ENCODE measurements around the gene LRP10.

Gene LRP10

DNA sequence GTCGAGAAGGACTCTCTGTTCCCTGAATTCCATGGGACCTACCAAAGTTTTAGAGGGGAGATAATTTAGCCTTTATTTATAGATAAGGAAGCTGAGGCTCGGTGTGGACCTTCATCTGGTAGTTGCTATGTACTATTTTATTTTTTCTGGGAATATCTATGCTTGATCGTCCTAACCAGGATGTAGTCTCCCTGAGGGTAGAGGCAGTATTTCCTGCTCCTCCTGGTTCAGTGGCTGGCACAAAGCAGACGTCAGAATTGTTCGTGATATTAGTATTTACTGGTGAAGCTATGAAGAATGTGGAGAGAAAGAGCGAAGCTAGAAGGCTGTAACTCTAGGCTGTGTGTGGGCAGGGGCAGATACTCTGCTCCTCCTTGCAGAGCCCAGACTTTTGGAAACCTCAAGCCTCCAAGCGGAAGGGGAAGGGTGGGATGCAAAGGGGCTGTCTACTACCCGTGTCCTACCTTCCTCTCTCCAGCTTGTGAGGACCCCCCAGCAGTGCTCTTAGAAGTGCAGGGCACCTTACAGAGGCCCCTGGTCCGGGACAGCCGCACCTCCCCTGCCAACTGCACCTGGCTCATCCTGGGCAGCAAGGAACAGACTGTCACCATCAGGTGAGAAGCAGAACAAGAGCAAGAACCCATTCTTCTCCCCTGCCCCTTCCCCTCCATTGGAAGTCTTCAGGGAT lies 1.4 kb downstream of the LRP10 start:
- TF ChIP-seq, protein P1, sequence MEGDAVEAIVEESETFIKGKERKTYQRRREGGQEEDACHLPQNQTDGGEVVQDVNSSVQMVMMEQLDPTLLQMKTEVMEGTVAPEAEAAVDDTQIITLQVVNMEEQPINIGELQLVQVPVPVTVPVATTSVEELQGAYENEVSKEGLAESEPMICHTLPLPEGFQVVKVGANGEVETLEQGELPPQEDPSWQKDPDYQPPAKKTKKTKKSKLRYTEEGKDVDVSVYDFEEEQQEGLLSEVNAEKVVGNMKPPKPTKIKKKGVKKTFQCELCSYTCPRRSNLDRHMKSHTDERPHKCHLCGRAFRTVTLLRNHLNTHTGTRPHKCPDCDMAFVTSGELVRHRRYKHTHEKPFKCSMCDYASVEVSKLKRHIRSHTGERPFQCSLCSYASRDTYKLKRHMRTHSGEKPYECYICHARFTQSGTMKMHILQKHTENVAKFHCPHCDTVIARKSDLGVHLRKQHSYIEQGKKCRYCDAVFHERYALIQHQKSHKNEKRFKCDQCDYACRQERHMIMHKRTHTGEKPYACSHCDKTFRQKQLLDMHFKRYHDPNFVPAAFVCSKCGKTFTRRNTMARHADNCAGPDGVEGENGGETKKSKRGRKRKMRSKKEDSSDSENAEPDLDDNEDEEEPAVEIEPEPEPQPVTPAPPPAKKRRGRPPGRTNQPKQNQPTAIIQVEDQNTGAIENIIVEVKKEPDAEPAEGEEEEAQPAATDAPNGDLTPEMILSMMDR (IDR thresholded peaks at IDR 0.05; ENCODE audit: low read depth, low read length, missing control alignments): no peak

DNA sequence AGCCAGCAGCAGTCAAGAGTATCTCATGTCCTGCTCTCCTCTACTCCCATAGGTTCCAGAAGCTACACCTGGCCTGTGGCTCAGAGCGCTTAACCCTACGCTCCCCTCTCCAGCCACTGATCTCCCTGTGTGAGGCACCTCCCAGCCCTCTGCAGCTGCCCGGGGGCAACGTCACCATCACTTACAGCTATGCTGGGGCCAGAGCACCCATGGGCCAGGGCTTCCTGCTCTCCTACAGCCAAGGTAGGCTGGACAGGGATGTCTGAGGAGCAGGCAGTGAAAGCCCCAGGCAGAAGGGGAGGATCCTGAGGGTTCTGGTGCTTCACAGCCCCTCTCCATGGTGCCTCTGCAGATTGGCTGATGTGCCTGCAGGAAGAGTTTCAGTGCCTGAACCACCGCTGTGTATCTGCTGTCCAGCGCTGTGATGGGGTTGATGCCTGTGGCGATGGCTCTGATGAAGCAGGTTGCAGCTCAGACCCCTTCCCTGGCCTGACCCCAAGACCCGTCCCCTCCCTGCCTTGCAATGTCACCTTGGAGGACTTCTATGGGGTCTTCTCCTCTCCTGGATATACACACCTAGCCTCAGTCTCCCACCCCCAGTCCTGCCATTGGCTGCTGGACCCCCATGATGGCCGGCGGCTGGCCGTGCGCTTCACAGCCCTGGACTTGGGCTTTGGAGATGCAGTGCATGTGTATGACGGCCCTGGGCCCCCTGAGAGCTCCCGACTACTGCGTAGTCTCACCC lies 3.6 kb downstream of the LRP10 start:
- TF ChIP-seq, protein P1 (IDR thresholded peaks at IDR 0.05; ENCODE audit: low read depth, low read length, missing control alignments): no peak
- H3K4me3 ChIP-seq (replicated peaks; ENCODE audit: low read depth, low read length): no peak overlapping the region
- DNase-seq (ENCODE audit: extremely low read depth, low read depth): no peak

More for the DNA sequence above, 1.4 kb downstream of the LRP10 start:
- DNase-seq (ENCODE audit: extremely low read depth, low read depth): no peak
- H3K4me3 ChIP-seq (replicated peaks; ENCODE audit: low read depth, low read length): peak overlapping the region; percentile 71

DNA sequence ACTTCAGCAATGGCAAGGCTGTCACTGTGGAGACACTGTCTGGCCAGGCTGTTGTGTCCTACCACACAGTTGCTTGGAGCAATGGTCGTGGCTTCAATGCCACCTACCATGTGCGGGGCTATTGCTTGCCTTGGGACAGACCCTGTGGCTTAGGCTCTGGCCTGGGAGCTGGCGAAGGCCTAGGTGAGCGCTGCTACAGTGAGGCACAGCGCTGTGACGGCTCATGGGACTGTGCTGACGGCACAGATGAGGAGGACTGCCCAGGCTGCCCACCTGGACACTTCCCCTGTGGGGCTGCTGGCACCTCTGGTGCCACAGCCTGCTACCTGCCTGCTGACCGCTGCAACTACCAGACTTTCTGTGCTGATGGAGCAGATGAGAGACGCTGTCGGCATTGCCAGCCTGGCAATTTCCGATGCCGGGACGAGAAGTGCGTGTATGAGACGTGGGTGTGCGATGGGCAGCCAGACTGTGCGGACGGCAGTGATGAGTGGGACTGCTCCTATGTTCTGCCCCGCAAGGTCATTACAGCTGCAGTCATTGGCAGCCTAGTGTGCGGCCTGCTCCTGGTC lies 4.3 kb downstream of the LRP10 start:
- TF ChIP-seq, protein P1 (IDR thresholded peaks at IDR 0.05; ENCODE audit: low read depth, low read length, missing control alignments): no peak
- no peak for DNase-seq (ENCODE audit: extremely low read depth, low read depth)
- no peak overlapping the region for H3K4me3 ChIP-seq (replicated peaks; ENCODE audit: low read depth, low read length)

DNA sequence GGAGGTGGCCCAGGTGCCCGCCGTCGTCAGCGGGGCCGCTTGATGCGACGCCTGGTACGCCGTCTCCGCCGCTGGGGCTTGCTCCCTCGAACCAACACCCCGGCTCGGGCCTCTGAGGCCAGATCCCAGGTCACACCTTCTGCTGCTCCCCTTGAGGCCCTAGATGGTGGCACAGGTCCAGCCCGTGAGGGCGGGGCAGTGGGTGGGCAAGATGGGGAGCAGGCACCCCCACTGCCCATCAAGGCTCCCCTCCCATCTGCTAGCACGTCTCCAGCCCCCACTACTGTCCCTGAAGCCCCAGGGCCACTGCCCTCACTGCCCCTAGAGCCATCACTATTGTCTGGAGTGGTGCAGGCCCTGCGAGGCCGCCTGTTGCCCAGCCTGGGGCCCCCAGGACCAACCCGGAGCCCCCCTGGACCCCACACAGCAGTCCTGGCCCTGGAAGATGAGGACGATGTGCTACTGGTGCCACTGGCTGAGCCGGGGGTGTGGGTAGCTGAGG lies 5.5 kb downstream of the LRP10 start:
- TF ChIP-seq, protein P1 (IDR thresholded peaks at IDR 0.05; ENCODE audit: low read depth, low read length, missing control alignments): no peak
- DNase-seq (ENCODE audit: extremely low read depth, low read depth): no peak
- H3K4me3 ChIP-seq (replicated peaks; ENCODE audit: low read depth, low read length): no peak overlapping the region

DNA sequence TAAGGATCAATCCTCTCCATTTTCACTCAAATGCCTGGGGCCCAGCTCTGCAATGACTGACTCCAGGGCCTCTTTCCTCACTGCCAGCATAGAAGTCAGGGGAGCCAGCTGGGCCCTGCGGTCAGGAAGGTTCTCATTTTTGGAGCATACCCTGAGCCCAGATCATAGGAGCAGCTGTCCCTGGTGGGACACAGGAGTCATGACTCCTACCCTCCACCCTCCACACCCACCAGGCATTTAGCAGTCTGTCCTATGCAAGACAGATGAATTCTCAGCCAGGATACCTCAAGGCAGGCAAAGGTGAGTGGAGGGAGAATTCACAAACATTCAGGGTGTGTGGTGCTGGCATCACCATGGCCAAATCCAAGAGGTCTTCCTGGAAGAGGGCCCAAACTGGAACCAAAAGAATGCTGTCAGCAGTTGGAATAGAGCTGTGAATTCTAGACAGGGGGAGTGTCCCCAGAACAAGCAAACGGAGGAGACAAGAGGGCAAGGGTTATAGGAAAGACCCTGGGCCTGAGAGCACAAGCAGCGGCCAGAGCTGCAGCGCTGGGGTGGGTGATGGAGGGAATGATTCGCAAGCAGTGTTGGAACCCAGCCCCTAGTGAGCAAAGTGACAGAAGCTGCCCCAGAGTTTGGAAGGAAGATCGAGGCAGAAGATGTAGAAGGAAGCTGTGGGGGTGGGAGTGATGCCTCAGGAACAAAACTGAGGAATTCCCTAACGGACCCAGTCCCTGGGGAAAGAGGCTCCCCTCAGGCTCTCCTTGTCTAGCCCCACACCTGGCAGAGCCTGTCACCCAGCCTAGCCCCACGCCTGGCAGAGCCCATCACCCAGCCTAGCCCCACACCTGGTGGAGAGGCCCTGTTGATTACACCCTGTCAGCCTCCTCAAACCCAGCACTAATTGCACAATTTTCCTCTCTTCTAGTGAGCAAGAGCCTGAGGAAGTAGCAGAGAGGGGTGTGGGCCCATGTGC lies 7.0 kb downstream of the LRP10 start:
- no peak for DNase-seq (ENCODE audit: extremely low read depth, low read depth)
- TF ChIP-seq, protein P1 (IDR thresholded peaks at IDR 0.05; ENCODE audit: low read depth, low read length, missing control alignments): no peak

DNA sequence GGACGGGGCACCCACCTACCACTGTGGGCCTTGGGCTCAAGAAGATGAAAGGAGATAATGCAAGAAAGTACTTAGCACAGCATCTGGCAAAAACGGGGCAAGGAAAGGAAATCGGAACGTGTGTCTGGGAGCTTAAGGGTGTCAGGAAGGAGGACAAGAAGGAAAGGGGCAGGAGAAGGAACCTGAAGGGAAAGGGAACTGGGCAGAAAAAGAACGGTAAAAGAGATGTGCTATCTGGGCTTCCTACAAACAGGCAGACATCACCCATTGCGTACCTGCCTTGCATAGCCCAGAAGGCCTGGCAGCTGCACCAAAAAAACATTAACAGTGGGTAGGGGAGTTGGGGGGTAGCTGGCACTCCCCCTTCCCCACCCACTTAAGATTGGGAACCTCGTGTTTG lies 10.5 kb downstream of the LRP10 start:
- no peak for DNase-seq (ENCODE audit: extremely low read depth, low read depth)
- TF ChIP-seq, protein P1 (IDR thresholded peaks at IDR 0.05; ENCODE audit: low read depth, low read length, missing control alignments): no peak
- no peak overlapping the region for H3K4me3 ChIP-seq (replicated peaks; ENCODE audit: low read depth, low read length)

More for the DNA sequence above, 7.0 kb downstream of the LRP10 start:
- no peak overlapping the region for H3K4me3 ChIP-seq (replicated peaks; ENCODE audit: low read depth, low read length)
